Pancreas (tissue), 10 donors: ENCODE results near the gene SERPING1. TPM values are rescaled to one million over a fixed set of nuclear protein-coding genes. Genes with fewer than 3 reads are reported as not detected.

ENCODE experiments used
- ATAC-seq, 4 donors: fragments of 200-7000 bp; cut with Tn5 transposase; one replicate each; pipeline versions ENCODE4 v1.8.0 to v1.9.1; 2020; ENCODE audit warnings: mild to moderate bottlenecking in 4 of 4, moderate library complexity in 4 of 4
- DNase-seq, 6 donors: peaks; one replicate each; pipeline ENCODE4 v3.0.0-alpha.2; 2020
- FAIRE-seq: peaks from 2 replicates; lab custom pipeline; 2012; peaks lifted over from hg19 to GRCh38; lab: Jason Lieb, UNC
- H3K27ac ChIP-seq, 4 donors: fragments of 200-600 bp; sonication (generic); 1 replicate in 3 of 4; 2 replicates in 1 of 4; pipeline versions ENCODE4 v1.5.0 to v1.8.0; 2020
- H3K27me3 ChIP-seq, 4 donors: fragments of 200-600 bp; one replicate each; pipeline ENCODE4 v1.8.0; 2021
- H3K36me3 ChIP-seq, 3 donors: fragments of 200-600 bp; sonication (generic) in 1 of 3; one replicate each; pipeline versions ENCODE4 v1.5.0 to v1.8.0; 2020 to 2021
- H3K4me1 ChIP-seq, 3 donors: fragments of 200-600 bp; one replicate each; pipeline ENCODE4 v1.8.0; 2021
- H3K4me3 ChIP-seq, 4 donors: fragments of 200-600 bp; sonication (generic) in 2 of 4; one replicate each; pipeline versions ENCODE4 v1.5.0 to v1.8.0; 2020 to 2021
- H3K9me3 ChIP-seq, 4 donors: fragments of 200-600 bp; one replicate each; pipeline ENCODE4 v1.8.0; 2021
- CTCF ChIP-seq, 4 donors: fragments of 200-600 bp; sonication (generic) in 3 of 4; IDR thresholded peaks; one replicate each; pipeline versions ENCODE4 v1.5.0 to v1.8.0; 2021; ENCODE audit warnings: antibody characterized with exemption in 4 of 4
- WGBS, 2 donors: extraction: QIAGEN DNeasy Blood & Tissue Kit; methylation state at CpG; one replicate each; pipeline ENCODE4 v1.1.7; 2013; 5-methylcytosine and 5-hydroxymethylcytosine counted together
- intact Hi-C, 3 donors: fragments of 100-400 bp; cut with DNase I; formaldehyde crosslinking; loops; one replicate each; pipeline versions ENCODE4 v1.11.1 to v1.14.2; 2022
- polyA plus RNA-seq, 2 donors: library from polyadenylated mRNA; stranded (reverse); fragments of 200-250 nt; gene quantifications; one replicate each; pipeline ENCODE4 v1.2.3, GENCODE V29; 2013
- total RNA-seq, 6 donors: library from RNA; stranded (reverse); fragmentation: NEBNext Ultra II Directional in 4 of 6; extraction: Animal tissue kit (Norgen Biotek cat#: 25700) in 4 of 6; gene quantifications; one replicate each; pipeline versions ENCODE4 v1.2.1 to v1.2.4, GENCODE V29; 2021 to 2023
- donor health status: healthy with polysubstance abuse.
- donor health status: DM: no; HTN: no; CAD: no; lungs with moderate emphysema.
- donor health status: DM: no; HTN: no; CAD: no.
- donor health status: control.
- donor health status: control.
- donor health status: Bipolar disorder and iron deficiency.
- donor health status: DM: yes; HTN: yes; CAD: no.
- donor health status: DM: no; HTN: no; CAD: no.
- donor health status: DM: no; HTN: no; CAD: no.
- donor health status: DM: yes; HTN: yes; CAD: no.

The SERPING1 gene
- total and polyA plus RNA-seq, 8 donors, result 135 to 399 (median 206) TPM

GRCh38 chr11:57620467-57620866, 23.0 kb downstream of the SERPING1 start:
- no peak for DNase-seq
- Histone ChIP-seq H3K36me3 (no peaks in the 10 kb centered on the region), H3K9me3 (no peaks in the 10 kb centered on the region), H3K27ac (no peak overlapping the region), H3K4me1 (no peaks in the 10 kb centered on the region), H3K27me3 (no peaks in the 10 kb centered on the region), H3K4me3 (no peak overlapping the region)
- no peak for ATAC-seq
- TF ChIP-seq CTCF (IDR thresholded peaks at IDR 0.05), result no peak
- intact Hi-C loops, result no loop called here
- no peak for FAIRE-seq

GRCh38 chr11:57622263-57622662, 24.8 kb downstream of the SERPING1 start:
- no peak for FAIRE-seq
- TF ChIP-seq CTCF (IDR thresholded peaks at IDR 0.05), result no peak

GRCh38 chr11:57624864-57625263, 27.4 kb downstream of the SERPING1 start:
- no peak for TF ChIP-seq CTCF (IDR thresholded peaks at IDR 0.05)
- FAIRE-seq (no peak), DNase-seq (no peak), ATAC-seq (no peak)
- no peaks in the 10 kb centered on the region for H3K36me3 ChIP-seq
- intact Hi-C loops, result no loop called here
- H3K27me3 ChIP-seq, result no peaks in the 10 kb centered on the region
- H3K27ac ChIP-seq, result no peak overlapping the region
- no peaks in the 10 kb centered on the region for H3K4me1 ChIP-seq
- H3K4me3 ChIP-seq, result no peak overlapping the region
- H3K9me3 ChIP-seq, result no peaks in the 10 kb centered on the region
- WGBS, 2 donors, result 79 to 97% methylated on average over 2 of the region's 2 CpGs

More at GRCh38 chr11:57622263-57622662, 24.8 kb downstream of the SERPING1 start:
- Histone ChIP-seq H3K9me3 (no peaks in the 10 kb centered on the region), H3K27me3 (no peaks in the 10 kb centered on the region), H3K4me1 (no peaks in the 10 kb centered on the region), H3K27ac (no peak overlapping the region), H3K4me3 (no peak overlapping the region), H3K36me3 (no peaks in the 10 kb centered on the region)
- intact Hi-C loops, result no loop called here
- DNase-seq (no peak), ATAC-seq (no peak)
- WGBS, 2 donors, result 39 to 47% methylated on average over 3 of the region's 3 CpGs

- FAIRE-seq (no peak), ATAC-seq (no peak), DNase-seq (no peak)
- H3K9me3 ChIP-seq, result no peaks in the 10 kb centered on the region
- no peaks in the 10 kb centered on the region for H3K36me3 ChIP-seq
- no peak overlapping the region for H3K4me3 ChIP-seq
- intact Hi-C loops, result no loop called here
- H3K27ac ChIP-seq, result no peak overlapping the region
- no peak for TF ChIP-seq CTCF (IDR thresholded peaks at IDR 0.05)
- H3K27me3 ChIP-seq, result no peaks in the 10 kb centered on the region
- H3K4me1 ChIP-seq, result no peaks in the 10 kb centered on the region
- 75 to 87% methylated on average over 1 of the region's 1 CpG for WGBS, 2 donors
These were observed 29.4 kb downstream of the SERPING1 start for GRCh38 chr11:57626895-57627294.

GRCh38 chr11:57630171-57630570, 32.7 kb downstream of the SERPING1 start:
- intact Hi-C loops, result no loop called here
- no peaks in the 10 kb centered on the region for H3K4me1 ChIP-seq
- no peaks in the 10 kb centered on the region for H3K9me3 ChIP-seq
- FAIRE-seq, result no peak
- no peak for DNase-seq
- H3K27me3 ChIP-seq, result no peaks in the 10 kb centered on the region
- no peak for ATAC-seq
- no peak for TF ChIP-seq CTCF (IDR thresholded peaks at IDR 0.05)
- no peak overlapping the region for H3K4me3 ChIP-seq
- no peak overlapping the region for H3K27ac ChIP-seq
- no peaks in the 10 kb centered on the region for H3K36me3 ChIP-seq
- WGBS, 2 donors, result 28 to 57% methylated on average over 2 of the region's 2 CpGs
